ENCODE data around the gene IL12A. TPM values are rescaled to one million over a fixed set of nuclear protein-coding genes. Genes with fewer than 3 reads are reported as not detected.

The IL12A gene
- total and polyA plus RNA-seq, 8 donors, result 0.61 to 3.9 (median 2.3) TPM

DNA sequence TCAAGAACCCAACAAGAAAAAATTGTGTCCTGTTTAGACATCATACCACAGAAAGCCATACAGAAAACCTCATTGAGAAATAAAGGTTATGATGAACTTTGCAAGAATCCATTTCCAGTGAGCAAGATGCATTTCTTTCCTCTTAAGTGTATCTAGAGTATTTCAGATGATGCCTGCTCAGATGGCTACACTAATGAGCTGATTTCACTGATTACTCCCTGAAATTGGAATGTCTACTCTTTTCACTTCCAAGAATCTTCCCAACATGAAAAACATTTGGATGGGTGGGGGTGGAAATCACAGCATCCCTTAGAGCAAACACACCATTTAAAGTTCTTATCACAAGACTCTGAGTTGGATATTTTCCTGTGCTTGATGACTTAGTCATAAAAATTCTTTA is 41.4 kb upstream of the IL12A start:
- no peak for DNase-seq
- ATAC-seq, result no peak
- no peaks in the 10 kb centered on the region for H3K27me3 ChIP-seq
- H3K27ac ChIP-seq, result no peak overlapping the region
- intact Hi-C loops (cut with DNase I), result no loop called here
- no peaks in the 10 kb centered on the region for H3K9me3 ChIP-seq
- H3K36me3 ChIP-seq, result no peaks in the 10 kb centered on the region
- peaks cover 0 to 3% of the 10 kb centered on the region in 2 donors for H3K4me1 ChIP-seq
- no peak overlapping the region for H3K4me3 ChIP-seq
- no peak for TF ChIP-seq CTCF (IDR thresholded peaks at IDR 0.05)

DNA sequence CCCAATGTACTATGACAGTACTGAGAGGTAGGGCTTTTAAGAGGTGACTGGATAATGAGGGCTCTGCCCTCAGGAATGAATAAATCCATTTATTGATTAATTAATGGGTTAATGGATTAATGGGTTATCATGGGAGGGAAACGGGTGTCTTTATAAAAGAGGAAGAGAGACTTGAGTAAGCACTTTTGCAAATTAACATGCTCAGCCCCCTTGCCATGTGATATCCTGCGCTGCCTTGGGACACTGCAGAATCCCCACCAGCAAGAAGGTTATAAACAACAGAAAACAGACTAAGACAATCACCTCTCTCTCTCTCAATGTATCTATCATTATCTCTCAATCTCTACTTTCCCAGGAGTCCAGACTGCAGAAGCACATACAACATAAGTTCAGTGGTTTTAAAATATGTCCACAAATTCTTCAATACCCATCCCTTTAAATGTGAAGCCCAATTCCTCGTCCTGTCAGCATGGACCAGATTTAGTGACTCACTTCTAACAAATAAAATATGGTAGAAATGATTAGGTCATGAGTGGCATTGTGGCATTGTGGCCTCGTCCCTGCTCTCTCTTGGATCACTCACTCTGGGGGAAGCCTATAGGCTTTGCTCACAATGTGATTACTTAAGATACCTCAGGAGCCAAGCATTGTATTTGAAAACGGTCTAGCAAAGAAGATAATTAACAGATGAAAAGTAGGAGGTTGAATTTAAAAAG is 40.0 kb upstream of the IL12A start:
- no peak for ATAC-seq
- intact Hi-C loops (cut with DNase I), result no loop called here

GRCh38 chr3:159950156-159950898 is 38.3 kb upstream of the IL12A start:
- H3K27ac ChIP-seq, result no peak overlapping the region
- ATAC-seq, result no peak
- DNase-seq, result no peak
- no peaks in the 10 kb centered on the region for H3K9me3 ChIP-seq
- peaks cover 0 to 9% of the 10 kb centered on the region in 2 donors for H3K4me1 ChIP-seq
- H3K27me3 ChIP-seq, result no peaks in the 10 kb centered on the region
- TF ChIP-seq CTCF (IDR thresholded peaks at IDR 0.05), result no peak
- H3K4me3 ChIP-seq, result no peak overlapping the region
- intact Hi-C loops (cut with DNase I), result no loop called here
- no peaks in the 10 kb centered on the region for H3K36me3 ChIP-seq

More for the DNA sequence above, 40.0 kb upstream of the IL12A start:
- H3K36me3 ChIP-seq, result no peaks in the 10 kb centered on the region
- no peak overlapping the region for H3K27ac ChIP-seq
- no peak for TF ChIP-seq CTCF (IDR thresholded peaks at IDR 0.05)
- no peak overlapping the region for H3K4me3 ChIP-seq
- no peaks in the 10 kb centered on the region for H3K27me3 ChIP-seq
- peaks cover 0 to 8% of the 10 kb centered on the region in 2 donors for H3K4me1 ChIP-seq
- no peaks in the 10 kb centered on the region for H3K9me3 ChIP-seq
- DNase-seq, result no peak

- Histone ChIP-seq H3K4me1 (peaks cover 0 to 9% of the 10 kb centered on the region in 2 donors), H3K4me3 (no peak overlapping the region), H3K27me3 (no peaks in the 10 kb centered on the region), H3K27ac (no peak overlapping the region), H3K9me3 (no peaks in the 10 kb centered on the region), H3K36me3 (no peaks in the 10 kb centered on the region)
- DNase-seq (no peak), ATAC-seq (no peak)
- intact Hi-C loops (cut with DNase I), result no loop called here
- TF ChIP-seq CTCF (IDR thresholded peaks at IDR 0.05), result no peak
Observed at GRCh38 chr3:159951540-159951939, 37.1 kb upstream of the IL12A start.

DNA sequence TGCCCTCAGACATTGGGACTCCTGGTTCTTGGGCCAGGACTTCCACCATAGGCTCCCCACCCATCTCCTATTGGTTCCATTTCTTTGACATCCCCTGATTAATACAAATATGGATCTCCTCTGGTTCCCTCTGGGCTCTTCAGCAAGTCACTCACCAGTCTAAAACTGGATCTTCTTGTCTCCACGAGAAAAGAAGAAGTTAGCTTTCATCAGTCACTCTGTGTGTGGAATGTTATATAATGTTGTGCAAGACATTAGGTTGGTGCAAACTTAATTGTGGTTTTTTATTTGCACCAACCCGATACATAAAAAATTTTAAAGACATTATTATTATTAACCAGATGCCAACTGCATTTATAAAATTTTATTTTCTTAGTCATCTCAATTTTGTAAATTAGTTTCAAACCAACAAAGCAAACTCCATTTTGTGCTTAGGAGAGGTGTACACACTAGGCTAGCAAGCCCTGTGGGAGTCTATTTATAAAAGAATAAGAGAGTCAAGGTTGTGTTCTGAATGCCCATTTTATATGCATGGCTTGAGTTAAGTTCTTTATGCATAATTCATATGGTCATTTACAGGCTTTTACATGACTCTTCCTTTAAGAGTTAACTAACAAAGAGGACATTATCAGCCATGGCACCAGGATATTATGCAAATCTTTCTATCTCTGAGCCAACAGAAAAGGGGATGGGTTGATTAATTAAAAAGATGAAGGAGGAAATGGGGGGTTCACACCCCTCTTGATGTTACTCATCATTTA is 35.1 kb upstream of the IL12A start:
- no peak overlapping the region for H3K4me3 ChIP-seq
- no peaks in the 10 kb centered on the region for H3K36me3 ChIP-seq
- TF ChIP-seq CTCF (IDR thresholded peaks at IDR 0.05), result no peak
- no peaks in the 10 kb centered on the region for H3K27me3 ChIP-seq
- H3K27ac ChIP-seq, result no peak overlapping the region
- peaks cover 0 to 5% of the 10 kb centered on the region in 2 donors for H3K4me1 ChIP-seq
- intact Hi-C loops (cut with DNase I), result no loop called here
- DNase-seq (no peak), ATAC-seq (no peak)
- H3K9me3 ChIP-seq, result no peaks in the 10 kb centered on the region

Data from left lung (tissue), 10 donors.